Suprapubic skin (tissue), 4 donors: ENCODE measurements around the gene RABGGTA. TPM values are rescaled to one million over a fixed set of nuclear protein-coding genes. Genes with fewer than 3 reads are reported as not detected.

Experiments used
- DNase-seq, 2 donors: peaks; one replicate each; pipeline ENCODE4 v3.0.0-alpha.2; 2019; ENCODE audit warnings: low spot score in 2 of 2
- H3K27ac ChIP-seq: fragments of 200-600 bp; sonication (generic); one replicate; pipeline ENCODE4 v1.5.1; 2019
- H3K27me3 ChIP-seq: fragments of 200-600 bp; sonication (generic); one replicate; pipeline ENCODE4 v1.5.1; 2019
- H3K36me3 ChIP-seq: fragments of 200-600 bp; sonication (generic); one replicate; pipeline ENCODE4 v1.5.1; 2019
- H3K4me1 ChIP-seq: fragments of 200-600 bp; sonication (generic); one replicate; pipeline ENCODE4 v1.5.1; 2019
- H3K4me3 ChIP-seq: fragments of 200-600 bp; sonication (generic); one replicate; pipeline ENCODE4 v1.5.1; 2019; ENCODE audit warnings: mild to moderate bottlenecking
- H3K9me3 ChIP-seq: fragments of 200-600 bp; sonication (generic); one replicate; pipeline ENCODE4 v1.5.1; 2019
- CTCF ChIP-seq, 2 donors: fragments of 200-600 bp in 1 of 2; fragments of 450-650 bp in 1 of 2; sonication (generic) in 1 of 2; IDR thresholded peaks; one replicate each; pipeline ENCODE4 v1.5.1; 2016 to 2019; ENCODE audit warnings: antibody characterized with exemption in 2 of 2, mild to moderate bottlenecking in 1 of 2, moderate library complexity in 1 of 2
- EP300 ChIP-seq: sonication (generic); formaldehyde crosslinking; IDR thresholded peaks from one replicate; pipeline ENCODE4 v1.6.1; 2017; ENCODE audit warnings: antibody characterized with exemption
- POLR2A ChIP-seq, 2 donors: fragments of 450-650 bp; IDR thresholded peaks; one replicate each; pipeline ENCODE4 v1.6.1; 2017; ENCODE audit warnings: antibody characterized with exemption in 2 of 2, mild to moderate bottlenecking in 2 of 2, moderate library complexity in 2 of 2
- POLR2AphosphoS5 ChIP-seq, 3 donors: sonication (generic); formaldehyde crosslinking; IDR thresholded peaks; one replicate each; pipeline ENCODE4 v1.6.1; 2017; ENCODE audit warnings: antibody characterized with exemption in 3 of 3
- WGBS: methylation state at CpG from one replicate; pipeline ENCODE4 v1.1.5; 2018; 5-methylcytosine and 5-hydroxymethylcytosine counted together
- total RNA-seq, 4 donors: library from RNA; depleted of rRNA; stranded (reverse); fragments of >200 nt; gene quantifications; one replicate each; pipeline ENCODE4 v1.1.0, GENCODE V29; 2016

RABGGTA gene
- total RNA-seq, 4 donors from 2014 or later: 50.4 to 65.9 (median 53.1) TPM

- H3K27ac ChIP-seq: no peak overlapping the region
- WGBS: 94% methylated on average over 2 of the region's 2 CpGs
- H3K9me3 ChIP-seq: no peaks in the 10 kb centered on the region
- H3K27me3 ChIP-seq: no peaks in the 10 kb centered on the region
- DNase-seq: no peak
- peaks cover 57% of the 10 kb centered on the region for H3K36me3 ChIP-seq
- peaks cover 21% of the 10 kb centered on the region for H3K4me1 ChIP-seq
- no peak overlapping the region for H3K4me3 ChIP-seq
- TF ChIP-seq POLR2AphosphoS5 (IDR thresholded peaks at IDR 0.05): no peak
- no peak for TF ChIP-seq EP300
- TF ChIP-seq CTCF (IDR thresholded peaks at IDR 0.05): no peak
- no peak for TF ChIP-seq POLR2A (IDR thresholded peaks at IDR 0.05)
Measured at GRCh38 chr14:24293525-24293924, 22.1 kb upstream of the RABGGTA start.

GRCh38 chr14:24292118-24292807 lies 20.9 kb upstream of the RABGGTA start:
- Histone ChIP-seq H3K4me1 (peaks cover 10% of the 10 kb centered on the region), H3K4me3 (no peak overlapping the region), H3K27me3 (no peaks in the 10 kb centered on the region), H3K27ac (no peak overlapping the region), H3K36me3 (peaks cover 57% of the 10 kb centered on the region), H3K9me3 (no peaks in the 10 kb centered on the region)
- 97% methylated on average over 8 of the region's 11 CpGs for WGBS
- no peak for DNase-seq
- TF ChIP-seq POLR2A (IDR thresholded peaks at IDR 0.05): no peak
- TF ChIP-seq EP300: no peak

GRCh38 chr14:24291446-24292117 lies 20.2 kb upstream of the RABGGTA start:
- TF ChIP-seq POLR2AphosphoS5 (IDR thresholded peaks at IDR 0.05): no peak
- TF ChIP-seq EP300: no peak
- TF ChIP-seq POLR2A (IDR thresholded peaks at IDR 0.05): no peak
- TF ChIP-seq CTCF (IDR thresholded peaks at IDR 0.05): no peak
- peaks cover 56% of the 10 kb centered on the region for H3K36me3 ChIP-seq
- no peak overlapping the region for H3K4me3 ChIP-seq
- no peaks in the 10 kb centered on the region for H3K27me3 ChIP-seq
- H3K9me3 ChIP-seq: no peaks in the 10 kb centered on the region
- DNase-seq: no peak
- 88% methylated on average over 3 of the region's 3 CpGs for WGBS
- peaks cover 3% of the 10 kb centered on the region for H3K4me1 ChIP-seq
- no peak overlapping the region for H3K27ac ChIP-seq

- 79% methylated on average over 9 of the region's 9 CpGs for WGBS
- Histone ChIP-seq H3K9me3 (no peaks in the 10 kb centered on the region), H3K4me1 (peaks cover 4% of the 10 kb centered on the region), H3K27ac (no peak overlapping the region), H3K36me3 (peaks cover 47% of the 10 kb centered on the region), H3K4me3 (no peak overlapping the region), H3K27me3 (no peaks in the 10 kb centered on the region)
- no peak for DNase-seq
- TF ChIP-seq CTCF (IDR thresholded peaks at IDR 0.05) (no peak), POLR2A (IDR thresholded peaks at IDR 0.05) (no peak), POLR2AphosphoS5 (IDR thresholded peaks at IDR 0.05) (no peak), EP300 (no peak)
Measured at GRCh38 chr14:24290746-24291145, 19.3 kb upstream of the RABGGTA start.

GRCh38 chr14:24289649-24290280 lies 18.4 kb upstream of the RABGGTA start:
- Histone ChIP-seq H3K36me3 (peaks cover 38% of the 10 kb centered on the region), H3K27ac (no peak overlapping the region), H3K4me3 (no peak overlapping the region), H3K9me3 (no peaks in the 10 kb centered on the region), H3K4me1 (peaks cover 4% of the 10 kb centered on the region), H3K27me3 (no peaks in the 10 kb centered on the region)
- TF ChIP-seq CTCF (IDR thresholded peaks at IDR 0.05) (no peak), POLR2A (IDR thresholded peaks at IDR 0.05) (no peak), EP300 (no peak), POLR2AphosphoS5 (IDR thresholded peaks at IDR 0.05) (no peak)
- DNase-seq: no peak
- WGBS: 76% methylated on average over 5 of the region's 6 CpGs
